ENCODE measurements around the gene PTPRA. TPM values are rescaled to one million over a fixed set of nuclear protein-coding genes. Genes with fewer than 3 reads are reported as not detected.

Gene PTPRA
- total RNA-seq, 1 donor from 2014 or later: 63.3 TPM

DNA sequence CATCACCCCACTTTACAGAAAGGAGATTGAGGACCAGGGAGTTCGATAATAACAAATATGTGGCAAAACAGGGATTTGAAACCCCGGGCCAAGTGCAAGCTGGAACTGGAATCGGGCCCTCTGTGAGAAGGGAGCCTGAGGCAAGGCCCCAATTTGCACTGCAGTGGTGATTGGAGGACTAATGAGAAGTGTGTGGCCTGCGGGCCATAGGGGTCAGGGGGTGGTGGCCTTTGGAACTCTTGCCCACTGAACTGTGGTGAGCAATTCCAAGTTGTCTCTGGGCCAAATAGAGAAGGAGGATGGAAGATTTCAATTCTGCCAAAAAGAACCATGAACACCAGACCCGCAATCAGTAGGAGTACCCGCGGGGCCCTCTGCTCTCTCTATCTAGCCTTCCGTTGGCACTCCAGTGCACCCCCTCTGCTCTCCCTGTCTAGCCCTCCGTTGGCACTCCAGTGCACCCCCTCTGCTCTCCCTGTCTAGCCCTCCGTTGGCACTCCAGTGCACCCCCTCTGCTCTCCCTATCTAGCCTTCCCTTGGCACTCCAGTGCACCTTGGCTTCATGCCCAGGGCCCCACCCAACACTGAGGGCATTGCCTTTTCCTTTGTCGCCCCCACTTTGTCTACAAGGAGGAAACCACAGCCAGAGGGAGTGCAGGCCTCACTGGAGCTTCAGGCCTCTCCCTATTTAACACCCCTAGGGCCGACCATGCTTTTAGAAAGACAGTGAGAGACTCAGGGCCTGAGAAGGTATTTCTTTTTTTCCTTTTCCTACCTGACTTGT, 6.0 kb upstream of the PTPRA start:
- no peaks in the 10 kb centered on the region for H3K9me3 ChIP-seq
- H3K36me3 ChIP-seq: peaks cover 46% of the 10 kb centered on the region
- intact Hi-C loops (cut with DNase I): no loop called here
- H3K27me3 ChIP-seq (ENCODE audit: low read depth): no peaks in the 10 kb centered on the region
- no peak overlapping the region for H3K4me3 ChIP-seq
- ATAC-seq (no peak), DNase-seq (no peak)
- H3K4me1 ChIP-seq: peaks cover 20% of the 10 kb centered on the region
- H3K27ac ChIP-seq: no peak overlapping the region
- TF ChIP-seq, protein P1, sequence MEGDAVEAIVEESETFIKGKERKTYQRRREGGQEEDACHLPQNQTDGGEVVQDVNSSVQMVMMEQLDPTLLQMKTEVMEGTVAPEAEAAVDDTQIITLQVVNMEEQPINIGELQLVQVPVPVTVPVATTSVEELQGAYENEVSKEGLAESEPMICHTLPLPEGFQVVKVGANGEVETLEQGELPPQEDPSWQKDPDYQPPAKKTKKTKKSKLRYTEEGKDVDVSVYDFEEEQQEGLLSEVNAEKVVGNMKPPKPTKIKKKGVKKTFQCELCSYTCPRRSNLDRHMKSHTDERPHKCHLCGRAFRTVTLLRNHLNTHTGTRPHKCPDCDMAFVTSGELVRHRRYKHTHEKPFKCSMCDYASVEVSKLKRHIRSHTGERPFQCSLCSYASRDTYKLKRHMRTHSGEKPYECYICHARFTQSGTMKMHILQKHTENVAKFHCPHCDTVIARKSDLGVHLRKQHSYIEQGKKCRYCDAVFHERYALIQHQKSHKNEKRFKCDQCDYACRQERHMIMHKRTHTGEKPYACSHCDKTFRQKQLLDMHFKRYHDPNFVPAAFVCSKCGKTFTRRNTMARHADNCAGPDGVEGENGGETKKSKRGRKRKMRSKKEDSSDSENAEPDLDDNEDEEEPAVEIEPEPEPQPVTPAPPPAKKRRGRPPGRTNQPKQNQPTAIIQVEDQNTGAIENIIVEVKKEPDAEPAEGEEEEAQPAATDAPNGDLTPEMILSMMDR (IDR thresholded peaks at IDR 0.05): no peak

DNA sequence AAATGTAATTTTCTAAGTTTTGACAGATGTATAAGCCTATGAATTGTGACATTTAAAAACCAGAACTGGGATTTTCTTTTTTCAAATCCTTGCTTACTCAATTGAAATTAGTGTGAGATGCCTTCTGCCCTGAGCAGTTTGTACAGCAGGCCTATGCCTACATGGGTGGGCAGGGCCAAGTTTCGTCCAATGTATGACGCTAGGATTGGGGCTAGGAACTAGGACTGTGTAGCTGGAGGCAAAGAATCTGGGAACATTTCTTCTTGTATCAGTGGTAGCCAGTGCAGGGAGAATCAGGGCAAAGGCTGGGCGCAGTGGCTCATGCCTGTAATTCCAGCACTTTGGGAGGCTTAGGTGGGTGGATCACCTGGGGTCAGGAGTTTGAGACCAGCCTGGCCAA, 3.9 kb upstream of the PTPRA start:
- H3K27me3 ChIP-seq (ENCODE audit: low read depth): no peaks in the 10 kb centered on the region
- intact Hi-C loops (cut with DNase I): no loop called here
- no peak for ATAC-seq

DNA sequence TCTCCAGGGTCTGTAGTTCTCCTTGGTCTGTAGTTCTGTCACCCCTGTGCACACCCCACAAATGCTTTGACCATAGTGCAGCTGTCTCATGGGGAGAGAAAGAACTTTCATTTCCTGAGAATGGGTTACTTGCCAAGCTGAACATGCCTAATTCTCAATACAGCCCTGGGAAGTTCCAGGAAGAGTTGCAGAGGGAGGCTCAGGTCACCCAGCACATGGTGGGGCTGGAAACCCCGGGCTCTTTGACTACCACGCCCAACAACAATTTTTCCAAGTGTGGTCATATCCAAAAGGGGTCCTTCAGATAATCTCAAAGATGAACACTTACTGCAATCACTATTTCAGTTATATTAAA, 2.2 kb upstream of the PTPRA start:
- Histone ChIP-seq H3K27ac (no peak overlapping the region), H3K36me3 (peaks cover 10% of the 10 kb centered on the region), H3K4me1 (peaks cover 42% of the 10 kb centered on the region), H3K9me3 (no peaks in the 10 kb centered on the region), H3K27me3 (ENCODE audit: low read depth) (no peaks in the 10 kb centered on the region), H3K4me3 (no peak overlapping the region)
- DNase-seq (no peak), ATAC-seq (no peak)
- TF ChIP-seq, protein P1 (IDR thresholded peaks at IDR 0.05): no peak
- intact Hi-C loops (cut with DNase I): no loop called here

More for the DNA sequence above, 3.9 kb upstream of the PTPRA start:
- TF ChIP-seq, protein P1 (IDR thresholded peaks at IDR 0.05): no peak
- Histone ChIP-seq H3K36me3 (peaks cover 25% of the 10 kb centered on the region), H3K4me3 (no peak overlapping the region), H3K4me1 (peaks cover 24% of the 10 kb centered on the region), H3K27ac (no peak overlapping the region), H3K9me3 (no peaks in the 10 kb centered on the region)
- DNase-seq: no peak

DNA sequence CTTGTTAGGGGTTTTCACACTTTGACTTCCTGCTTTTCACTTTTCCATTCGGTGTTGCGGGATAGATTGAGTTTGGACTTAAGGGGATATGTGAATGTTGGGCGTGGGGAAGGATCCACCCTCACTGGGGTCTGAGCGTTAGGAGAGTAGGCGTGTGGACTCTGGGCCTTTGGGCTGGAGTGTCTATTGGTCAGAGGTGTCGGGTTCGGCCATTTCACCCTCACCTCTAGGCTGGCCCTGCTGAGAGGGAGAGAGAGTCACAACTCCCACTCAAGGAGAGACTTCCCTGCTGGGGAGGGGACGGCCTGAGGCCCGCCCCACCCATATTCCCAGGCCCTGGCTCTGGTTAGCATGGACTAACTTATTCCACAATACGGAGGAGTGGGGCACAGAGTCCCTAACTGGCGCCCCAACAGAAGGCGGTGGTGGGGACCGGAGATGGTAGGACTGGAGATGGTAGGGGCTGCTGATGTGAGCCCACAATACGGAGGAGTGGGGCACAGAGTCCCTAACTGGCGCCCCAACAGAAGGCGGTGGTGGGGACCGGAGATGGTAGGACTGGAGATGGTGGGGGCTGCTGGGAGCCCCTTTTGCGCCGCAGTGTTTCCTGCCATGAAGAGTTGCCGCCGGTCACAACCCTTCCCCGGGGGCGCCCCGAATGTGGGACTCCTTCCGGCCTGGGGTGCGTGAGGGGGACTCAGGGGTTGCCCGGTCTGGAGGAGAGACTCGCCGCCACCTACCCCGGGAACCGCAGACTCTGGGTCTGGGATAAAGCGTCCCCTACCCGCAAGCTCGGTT, 1.4 kb upstream of the PTPRA start:
- ATAC-seq (peak; percentile 18 to 30), DNase-seq (no peak)
- Histone ChIP-seq H3K36me3 (peaks cover 2% of the 10 kb centered on the region), H3K4me1 (peaks cover 44% of the 10 kb centered on the region), H3K4me3 (peak overlapping the region; percentile 98), H3K27ac (no peak overlapping the region), H3K27me3 (ENCODE audit: low read depth) (no peaks in the 10 kb centered on the region), H3K9me3 (no peaks in the 10 kb centered on the region)
- intact Hi-C loops (cut with DNase I): no loop called here
- TF ChIP-seq, protein P1 (IDR thresholded peaks at IDR 0.05): no peak

DNA sequence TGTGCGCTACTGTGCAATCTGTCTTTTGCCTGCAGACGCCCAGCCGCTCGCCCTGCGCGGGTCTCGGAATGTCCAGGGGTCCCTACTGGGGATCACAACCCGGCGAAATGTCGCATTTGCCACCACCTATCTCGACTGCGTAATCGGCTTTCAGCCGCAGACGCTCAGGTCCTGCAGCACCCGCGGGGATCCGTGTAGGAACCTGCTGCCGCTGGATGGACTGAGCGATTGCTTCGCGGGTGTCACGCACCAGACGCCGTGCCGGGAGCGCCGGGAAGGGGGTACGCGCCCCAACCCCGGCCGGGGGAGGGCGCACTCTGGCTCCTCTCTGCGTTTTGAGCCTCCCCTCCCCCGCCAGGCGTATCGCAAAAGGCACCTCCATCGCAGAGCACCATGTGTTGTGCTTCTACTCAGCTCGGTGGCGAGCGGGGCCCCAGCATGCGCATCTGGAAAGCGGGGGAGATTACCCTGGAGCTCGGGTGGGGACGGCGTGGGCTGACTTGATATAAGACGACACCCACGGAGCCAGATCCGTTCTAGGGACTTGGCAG, 747 bp upstream of the PTPRA start:
- TF ChIP-seq, protein P1 (IDR thresholded peaks at IDR 0.05): peak; percentile 28
- intact Hi-C loops (cut with DNase I): no loop called here
- H3K9me3 ChIP-seq: no peaks in the 10 kb centered on the region
- peak overlapping the region; percentile 6 for H3K27ac ChIP-seq
- peak overlapping the region; percentile 98 for H3K4me3 ChIP-seq
- H3K27me3 ChIP-seq (ENCODE audit: low read depth): no peaks in the 10 kb centered on the region
- DNase-seq: peak; percentile 79
- no peaks in the 10 kb centered on the region for H3K36me3 ChIP-seq
- peak; percentile 75 to 77 for ATAC-seq
- peaks cover 44% of the 10 kb centered on the region for H3K4me1 ChIP-seq

Data from lower lobe of right lung (tissue), 2 donors.